Measurements from ENCODE around the gene SHROOM3.

SHROOM3 gene

GRCh38 chr4:76666944-76667532 is 232.0 kb downstream of the SHROOM3 start:
- no peak for DNase-seq

GRCh38 chr4:76670631-76671030 is 235.6 kb downstream of the SHROOM3 start:
- no peak for DNase-seq

GRCh38 chr4:76673362-76673761 is 238.3 kb downstream of the SHROOM3 start:
- no peak for DNase-seq

- no peak for DNase-seq
Measured at GRCh38 chr4:76674983-76675382, 240.0 kb downstream of the SHROOM3 start.

- no peak for DNase-seq
Measured at GRCh38 chr4:76677571-76678326, 242.7 kb downstream of the SHROOM3 start.

GRCh38 chr4:76679691-76680090 is 244.7 kb downstream of the SHROOM3 start:
- DNase-seq: no peak

- no peak for DNase-seq
Measured at GRCh38 chr4:76680952-76681351, 245.9 kb downstream of the SHROOM3 start.

GRCh38 chr4:76681996-76682395 is 247.0 kb downstream of the SHROOM3 start:
- no peak for DNase-seq

- DNase-seq: no peak
Measured at GRCh38 chr4:76683144-76683543, 248.1 kb downstream of the SHROOM3 start.

- DNase-seq: no peak
Measured at GRCh38 chr4:76687746-76688448, 252.9 kb downstream of the SHROOM3 start.

- DNase-seq: no peak
Measured at GRCh38 chr4:76688619-76689144, 253.7 kb downstream of the SHROOM3 start.

GRCh38 chr4:76689145-76689817 is 254.3 kb downstream of the SHROOM3 start:
- no peak for DNase-seq

GRCh38 chr4:76690011-76690905 is 255.2 kb downstream of the SHROOM3 start:
- DNase-seq: no peak

GRCh38 chr4:76690906-76691275 is 255.9 kb downstream of the SHROOM3 start:
- DNase-seq: no peak

GRCh38 chr4:76691807-76692582 is 257.0 kb downstream of the SHROOM3 start:
- no peak for DNase-seq

- DNase-seq: no peak
Measured at GRCh38 chr4:76692761-76693160, 257.7 kb downstream of the SHROOM3 start.

GRCh38 chr4:76694056-76694455 is 259.0 kb downstream of the SHROOM3 start:
- DNase-seq: no peak

- DNase-seq: no peak
Measured at GRCh38 chr4:76696109-76696508, 261.1 kb downstream of the SHROOM3 start.

GRCh38 chr4:76697129-76697803 is 262.2 kb downstream of the SHROOM3 start:
- DNase-seq: no peak

GRCh38 chr4:76698141-76698540 is 263.1 kb downstream of the SHROOM3 start:
- no peak for DNase-seq

Measured in T-helper 9 cell (primary cell).